Parathyroid adenoma (tissue), 2 donors: ENCODE results near the gene TAF1B.
"Not testable (repeated sequence)": the region's sequence is repeated elsewhere in the genome, so short reads cannot be mapped to it uniquely, and the experiment has no call there.

ENCODE experiments used
- H2AFZ ChIP-seq: fragments of 300-600 bp; sonication (generic); one replicate; pipeline ENCODE4 v1.7.0; 2017; ENCODE audit warnings: antibody characterized with exemption, mild to moderate bottlenecking
- H3K27ac ChIP-seq: fragments of 300-600 bp; sonication (generic); one replicate; pipeline ENCODE4 v1.7.0; 2017
- H3K27me3 ChIP-seq: fragments of 300-600 bp; sonication (generic); one replicate; pipeline ENCODE4 v1.7.0; 2017; ENCODE audit warnings: low read length; ENCODE audit not compliant: control insufficient read depth, insufficient read depth
- H3K36me3 ChIP-seq: fragments of 300-600 bp; sonication (generic); one replicate; pipeline ENCODE4 v1.7.0; 2017; ENCODE audit warnings: low read length; ENCODE audit not compliant: control insufficient read depth, insufficient read depth
- H3K4me1 ChIP-seq: fragments of 300-600 bp; sonication (generic); one replicate; pipeline ENCODE4 v1.7.0; 2017; ENCODE audit warnings: control low read depth
- H3K4me2 ChIP-seq: fragments of 300-600 bp; sonication (generic); one replicate; pipeline ENCODE4 v1.7.0; 2017; ENCODE audit warnings: low read length
- H3K4me3 ChIP-seq: fragments of 300-600 bp; sonication (generic); one replicate; pipeline ENCODE4 v1.7.0; 2017; ENCODE audit warnings: low read depth, low read length
- H3K79me2 ChIP-seq: fragments of 300-600 bp; sonication (generic); one replicate; pipeline ENCODE4 v1.7.0; 2017; ENCODE audit warnings: control low read depth
- H3K9ac ChIP-seq: fragments of 300-600 bp; sonication (generic); one replicate; pipeline ENCODE4 v1.7.0; 2017; ENCODE audit warnings: mild to moderate bottlenecking
- H3K9me3 ChIP-seq: fragments of 300-600 bp; sonication (generic); one replicate; pipeline ENCODE4 v1.7.0; 2017; ENCODE audit warnings: low read length; ENCODE audit not compliant: control insufficient read depth
- TF ChIP-seq, protein P1 (sequence below): fragments of 300-600 bp; sonication (generic); IDR thresholded peaks from one replicate; pipeline ENCODE4 v1.7.0; 2017; ENCODE audit warnings: antibody characterized with exemption, mild to moderate bottlenecking
- donor health status: primary hyperparathyroidism.

Gene TAF1B

DNA sequence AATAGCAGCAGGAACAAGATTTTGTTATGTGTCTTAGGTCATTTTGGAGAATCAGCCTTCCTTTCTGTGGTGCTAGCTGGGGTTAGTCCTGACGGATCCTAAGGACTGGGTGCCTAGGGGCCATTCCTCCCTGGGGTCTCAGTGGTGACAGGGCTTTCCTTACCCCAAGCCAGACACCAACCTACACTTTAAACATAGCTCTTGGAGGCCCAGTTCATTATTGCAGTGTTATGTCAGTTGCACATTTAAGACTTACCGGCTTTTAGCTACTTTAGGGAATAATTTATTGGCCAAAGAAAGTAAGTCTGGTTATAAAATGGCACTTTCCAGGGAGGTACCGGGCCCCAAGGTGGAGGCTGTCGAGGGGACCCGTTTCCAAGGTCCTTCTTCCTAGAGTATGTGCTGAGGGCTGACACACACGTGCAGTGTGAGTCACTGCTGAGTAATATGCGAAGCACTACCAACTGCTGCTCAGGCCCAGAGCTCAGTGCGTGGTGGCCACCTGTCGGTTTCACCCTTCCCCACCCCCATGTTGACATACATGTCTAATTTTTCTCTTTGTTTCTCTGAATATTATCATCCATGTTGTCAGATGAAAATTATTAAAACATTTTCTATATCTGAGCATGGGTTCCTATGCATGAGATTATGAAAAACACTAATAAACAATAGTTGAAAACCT is 71.3 kb downstream of the TAF1B start:
- Histone ChIP-seq H3K4me2 (no peak overlapping the region), H3K27ac (no peak overlapping the region), H3K79me2 (no peaks in the 10 kb centered on the region), H3K27me3 (no peaks in the 10 kb centered on the region), H3K4me1 (no peaks in the 10 kb centered on the region), H3K4me3 (no peak overlapping the region), H2AFZ (no peak overlapping the region), H3K9me3 (no peaks in the 10 kb centered on the region), H3K36me3 (no peaks in the 10 kb centered on the region), H3K9ac (no peak overlapping the region)
- TF ChIP-seq, protein P1, sequence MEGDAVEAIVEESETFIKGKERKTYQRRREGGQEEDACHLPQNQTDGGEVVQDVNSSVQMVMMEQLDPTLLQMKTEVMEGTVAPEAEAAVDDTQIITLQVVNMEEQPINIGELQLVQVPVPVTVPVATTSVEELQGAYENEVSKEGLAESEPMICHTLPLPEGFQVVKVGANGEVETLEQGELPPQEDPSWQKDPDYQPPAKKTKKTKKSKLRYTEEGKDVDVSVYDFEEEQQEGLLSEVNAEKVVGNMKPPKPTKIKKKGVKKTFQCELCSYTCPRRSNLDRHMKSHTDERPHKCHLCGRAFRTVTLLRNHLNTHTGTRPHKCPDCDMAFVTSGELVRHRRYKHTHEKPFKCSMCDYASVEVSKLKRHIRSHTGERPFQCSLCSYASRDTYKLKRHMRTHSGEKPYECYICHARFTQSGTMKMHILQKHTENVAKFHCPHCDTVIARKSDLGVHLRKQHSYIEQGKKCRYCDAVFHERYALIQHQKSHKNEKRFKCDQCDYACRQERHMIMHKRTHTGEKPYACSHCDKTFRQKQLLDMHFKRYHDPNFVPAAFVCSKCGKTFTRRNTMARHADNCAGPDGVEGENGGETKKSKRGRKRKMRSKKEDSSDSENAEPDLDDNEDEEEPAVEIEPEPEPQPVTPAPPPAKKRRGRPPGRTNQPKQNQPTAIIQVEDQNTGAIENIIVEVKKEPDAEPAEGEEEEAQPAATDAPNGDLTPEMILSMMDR: no peak

DNA sequence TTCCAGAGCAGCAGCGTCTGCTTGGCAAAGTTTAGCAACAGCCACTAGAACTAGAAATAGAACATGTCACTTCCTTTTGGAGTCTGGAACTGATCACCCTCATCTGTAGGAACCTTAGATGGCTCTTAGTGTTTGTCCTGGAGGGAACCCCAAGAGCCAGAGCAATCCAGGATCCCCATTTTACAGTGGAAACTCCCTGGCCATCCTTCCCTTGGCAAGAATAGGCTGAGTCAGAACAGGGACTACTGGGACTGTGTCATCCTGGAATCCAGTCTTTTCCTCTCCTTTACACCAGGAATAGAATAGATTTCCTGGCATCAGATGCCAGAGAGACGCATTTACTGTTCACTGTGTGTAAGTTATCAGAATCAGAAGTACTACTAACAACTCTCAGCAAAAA is 75.0 kb downstream of the TAF1B start:
- H3K27me3 ChIP-seq: no peaks in the 10 kb centered on the region
- no peaks in the 10 kb centered on the region for H3K79me2 ChIP-seq
- H3K4me3 ChIP-seq: no peak overlapping the region
- H3K9ac ChIP-seq: no peak overlapping the region
- H3K4me2 ChIP-seq: no peak overlapping the region
- H3K4me1 ChIP-seq: no peaks in the 10 kb centered on the region
- H3K27ac ChIP-seq: no peak overlapping the region
- no peaks in the 10 kb centered on the region for H3K9me3 ChIP-seq
- H3K36me3 ChIP-seq: no peaks in the 10 kb centered on the region
- H2AFZ ChIP-seq: no peak overlapping the region
- TF ChIP-seq, protein P1: no peak

DNA sequence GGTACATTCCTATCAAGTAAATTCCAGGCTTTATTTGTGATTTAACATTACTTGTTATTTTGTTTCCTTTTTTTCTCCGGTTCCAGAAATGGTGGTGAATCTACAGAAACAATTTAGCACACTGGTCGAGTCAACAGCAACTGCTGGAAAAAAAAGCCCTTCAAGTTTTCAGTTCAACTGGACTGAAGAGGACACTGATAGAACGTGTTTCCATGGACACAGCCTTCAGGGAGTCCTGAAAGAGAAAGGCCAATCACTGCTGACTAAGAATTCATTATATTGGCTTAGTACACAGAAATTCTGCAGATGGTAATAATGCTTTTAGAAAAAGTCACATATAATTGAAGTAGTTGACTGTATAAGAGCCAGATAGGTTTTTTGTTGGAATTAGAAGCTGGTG is 76.2 kb downstream of the TAF1B start:
- no peaks in the 10 kb centered on the region for H3K79me2 ChIP-seq
- H3K4me2 ChIP-seq: no peak overlapping the region
- TF ChIP-seq, protein P1: no peak
- H3K27ac ChIP-seq: no peak overlapping the region
- no peak overlapping the region for H3K9ac ChIP-seq
- no peaks in the 10 kb centered on the region for H3K9me3 ChIP-seq
- no peaks in the 10 kb centered on the region for H3K36me3 ChIP-seq
- no peak overlapping the region for H2AFZ ChIP-seq
- H3K27me3 ChIP-seq: no peaks in the 10 kb centered on the region
- H3K4me3 ChIP-seq: no peak overlapping the region
- H3K4me1 ChIP-seq: no peaks in the 10 kb centered on the region

DNA sequence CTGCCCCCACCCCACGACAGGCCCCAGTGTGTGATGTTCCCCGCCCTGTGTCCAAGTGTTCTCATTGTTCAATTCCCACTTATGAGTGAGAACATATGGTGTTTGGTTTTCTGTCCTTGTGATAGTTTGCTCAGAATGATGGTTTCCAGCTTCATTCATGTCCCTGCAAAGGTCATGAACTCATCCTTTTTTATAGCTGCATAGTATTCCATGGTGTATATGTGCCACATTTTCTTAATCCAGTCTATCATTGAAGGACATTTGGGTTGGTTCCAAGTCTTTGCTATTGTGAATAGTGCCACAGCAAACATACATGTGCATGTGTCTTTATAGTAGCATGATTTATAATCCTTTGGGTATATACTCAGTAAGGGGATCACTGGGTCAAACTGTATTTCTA is 83.7 kb downstream of the TAF1B start:
- H3K4me1 ChIP-seq, H3K4me2 ChIP-seq, H3K9me3 ChIP-seq, H3K4me3 ChIP-seq, H3K27ac ChIP-seq, H3K9ac ChIP-seq, H3K27me3 ChIP-seq, H3K79me2 ChIP-seq, H3K36me3 ChIP-seq, H2AFZ ChIP-seq: not testable (repeated sequence)

DNA sequence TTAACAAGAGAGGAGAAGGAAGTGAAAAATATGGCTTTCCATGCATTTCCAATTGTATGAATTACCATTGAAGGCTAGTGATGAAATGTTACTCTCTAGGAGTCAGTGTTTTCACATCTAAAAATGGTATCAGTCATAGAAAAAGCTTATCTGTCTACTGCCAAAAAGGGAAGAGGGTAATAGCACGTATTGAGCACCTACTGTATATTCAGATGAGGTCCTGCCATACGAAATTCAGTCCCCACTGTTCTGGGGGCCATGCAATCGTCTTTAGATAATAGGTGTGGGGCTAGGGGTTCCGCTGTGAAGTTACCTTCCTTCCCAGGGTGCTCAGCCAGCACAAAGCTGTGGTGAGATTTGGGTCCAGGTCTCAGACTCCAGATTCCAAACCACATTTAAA is 94.0 kb downstream of the TAF1B start:
- Histone ChIP-seq H3K9me3 (no peaks in the 10 kb centered on the region), H3K79me2 (no peaks in the 10 kb centered on the region), H3K36me3 (no peaks in the 10 kb centered on the region), H3K9ac (no peak overlapping the region), H3K27me3 (no peaks in the 10 kb centered on the region), H2AFZ (no peak overlapping the region), H3K27ac (no peak overlapping the region), H3K4me3 (no peak overlapping the region), H3K4me1 (no peaks in the 10 kb centered on the region), H3K4me2 (no peak overlapping the region)
- TF ChIP-seq, protein P1: no peak
